ENCODE measurements around the gene LRMDA.

Gene LRMDA

DNA sequence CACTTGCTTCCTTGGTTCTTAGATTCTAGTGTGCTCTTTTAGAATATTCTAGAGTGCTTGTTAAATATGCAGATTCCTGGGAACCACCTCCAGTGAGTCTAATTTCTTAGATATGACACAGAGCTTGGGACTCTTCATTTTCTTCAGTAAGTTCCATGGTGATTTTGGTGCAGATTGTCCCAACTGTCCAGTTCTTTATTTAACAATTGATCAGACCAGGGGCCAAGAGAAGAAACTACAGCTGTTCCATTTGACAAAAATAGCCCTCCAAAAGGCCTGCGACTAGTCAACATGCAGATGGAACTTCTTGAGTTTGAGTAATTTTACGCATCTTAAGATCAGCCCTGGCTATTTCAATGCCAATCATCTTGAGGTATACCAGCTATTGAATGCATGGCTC lies 760.7 kb downstream of the LRMDA start:
- TF ChIP-seq, protein P1, sequence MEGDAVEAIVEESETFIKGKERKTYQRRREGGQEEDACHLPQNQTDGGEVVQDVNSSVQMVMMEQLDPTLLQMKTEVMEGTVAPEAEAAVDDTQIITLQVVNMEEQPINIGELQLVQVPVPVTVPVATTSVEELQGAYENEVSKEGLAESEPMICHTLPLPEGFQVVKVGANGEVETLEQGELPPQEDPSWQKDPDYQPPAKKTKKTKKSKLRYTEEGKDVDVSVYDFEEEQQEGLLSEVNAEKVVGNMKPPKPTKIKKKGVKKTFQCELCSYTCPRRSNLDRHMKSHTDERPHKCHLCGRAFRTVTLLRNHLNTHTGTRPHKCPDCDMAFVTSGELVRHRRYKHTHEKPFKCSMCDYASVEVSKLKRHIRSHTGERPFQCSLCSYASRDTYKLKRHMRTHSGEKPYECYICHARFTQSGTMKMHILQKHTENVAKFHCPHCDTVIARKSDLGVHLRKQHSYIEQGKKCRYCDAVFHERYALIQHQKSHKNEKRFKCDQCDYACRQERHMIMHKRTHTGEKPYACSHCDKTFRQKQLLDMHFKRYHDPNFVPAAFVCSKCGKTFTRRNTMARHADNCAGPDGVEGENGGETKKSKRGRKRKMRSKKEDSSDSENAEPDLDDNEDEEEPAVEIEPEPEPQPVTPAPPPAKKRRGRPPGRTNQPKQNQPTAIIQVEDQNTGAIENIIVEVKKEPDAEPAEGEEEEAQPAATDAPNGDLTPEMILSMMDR (IDR thresholded peaks at IDR 0.05; ENCODE audit: control extremely low read depth, extremely low read depth, low read depth, missing control alignments) = no peak
- POLR2A ChIA-PET = no interaction called here
- CTCF ChIA-PET = interaction anchor here (1.5 kb wide), 1 partner anchor 11 kb away, joined by 3 read pairs; no protein-coding TSS in a partner anchor
- DNase-seq (ENCODE audit: extremely low spot score) = no peak

DNA sequence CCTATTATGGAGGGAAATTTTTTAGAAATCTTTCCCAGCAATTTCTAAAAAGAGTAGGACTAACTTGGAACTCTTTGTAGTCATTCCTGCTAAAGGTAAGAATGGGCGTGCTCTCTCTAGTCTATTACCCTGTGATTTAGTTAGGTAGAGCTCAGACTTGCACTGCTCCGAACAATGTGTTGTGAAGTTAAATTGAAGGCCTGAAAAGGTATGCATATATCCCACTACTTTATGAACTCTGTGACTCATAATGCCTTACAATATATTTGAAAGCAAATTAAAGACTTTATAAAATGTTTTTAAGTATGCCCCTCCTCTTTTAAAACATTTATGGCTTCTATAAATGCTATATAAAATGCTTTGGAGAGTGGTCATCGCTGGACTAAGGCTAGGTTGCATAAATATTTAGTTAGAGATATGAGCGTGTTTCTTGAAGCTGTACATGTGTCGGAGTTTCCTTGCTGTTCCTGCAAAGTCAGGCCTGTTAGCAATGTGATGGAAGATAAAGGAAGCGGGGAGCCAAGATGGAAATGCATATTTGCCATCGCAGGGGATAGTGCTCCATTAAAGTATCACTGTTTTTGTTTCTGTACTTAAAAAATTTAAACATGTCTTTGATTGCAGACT lies 761.4 kb downstream of the LRMDA start:
- ChIA-PET POLR2A (no interaction called here), CTCF (no interaction called here)
- TF ChIP-seq, protein P1 (IDR thresholded peaks at IDR 0.05; ENCODE audit: control extremely low read depth, extremely low read depth, low read depth, missing control alignments) = no peak
- DNase-seq (ENCODE audit: extremely low spot score) = no peak

GRCh38 chr10:76195654-76196390 lies 764.4 kb downstream of the LRMDA start:
- ChIA-PET CTCF (no interaction called here), POLR2A (no interaction called here)
- TF ChIP-seq, protein P1 (IDR thresholded peaks at IDR 0.05; ENCODE audit: control extremely low read depth, extremely low read depth, low read depth, missing control alignments) = no peak
- no peak for DNase-seq (ENCODE audit: extremely low spot score)

- POLR2A ChIA-PET = no interaction called here
Measured at GRCh38 chr10:76197293-76197692, 765.9 kb downstream of the LRMDA start.

GRCh38 chr10:76198287-76199035 lies 767.0 kb downstream of the LRMDA start:
- TF ChIP-seq, protein P1 (IDR thresholded peaks at IDR 0.05; ENCODE audit: control extremely low read depth, extremely low read depth, low read depth, missing control alignments) = no peak
- CTCF ChIA-PET = no interaction called here
- POLR2A ChIA-PET = no interaction called here
- no peak for DNase-seq (ENCODE audit: extremely low spot score)

More at GRCh38 chr10:76197293-76197692, 765.9 kb downstream of the LRMDA start:
- no peak for DNase-seq (ENCODE audit: extremely low spot score)
- TF ChIP-seq, protein P1 (IDR thresholded peaks at IDR 0.05; ENCODE audit: control extremely low read depth, extremely low read depth, low read depth, missing control alignments) = no peak
- CTCF ChIA-PET = no interaction called here

DNA sequence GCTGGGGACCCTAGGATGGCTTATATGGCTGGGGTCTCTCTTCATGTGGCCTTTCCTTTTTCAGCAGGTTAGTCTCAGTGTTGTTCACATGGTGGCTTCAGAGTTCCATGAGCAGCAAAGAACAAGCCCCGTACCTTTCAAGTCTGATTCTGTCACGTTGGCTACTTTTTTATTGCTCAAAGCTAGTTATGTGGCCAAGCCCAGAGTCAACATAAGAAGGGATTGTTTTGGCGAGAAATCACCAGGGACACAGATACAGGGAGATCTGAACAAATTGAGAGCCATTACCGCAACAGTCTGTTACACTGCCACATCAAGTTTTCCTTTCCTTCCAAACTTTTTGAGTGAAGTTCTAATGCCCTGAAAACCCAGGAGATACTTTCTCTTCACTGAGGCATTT lies 770.5 kb downstream of the LRMDA start:
- TF ChIP-seq, protein P1 (IDR thresholded peaks at IDR 0.05; ENCODE audit: control extremely low read depth, extremely low read depth, low read depth, missing control alignments) = no peak
- no peak for DNase-seq (ENCODE audit: extremely low spot score)
- POLR2A ChIA-PET = no interaction called here
- CTCF ChIA-PET = no interaction called here

Data from GM10248 (cell line).